Stimulated activated CD8-positive, alpha-beta memory T cell treated with anti-CD3 and anti-CD28 coated beads, Interleukin-4, amount 100 ng/mL, for 24 hours (primary cell): Measurements from ENCODE around the gene DPEP1.
"Not testable (repeated sequence)": the region's sequence is repeated elsewhere in the genome, so short reads cannot be mapped to it uniquely, and the experiment has no call there.

Experiments
- DNase-seq: peaks from one replicate; pipeline ENCODE4 v3.0.0-alpha.2; 2020; ENCODE audit warnings: low read depth

The DPEP1 gene

DNA sequence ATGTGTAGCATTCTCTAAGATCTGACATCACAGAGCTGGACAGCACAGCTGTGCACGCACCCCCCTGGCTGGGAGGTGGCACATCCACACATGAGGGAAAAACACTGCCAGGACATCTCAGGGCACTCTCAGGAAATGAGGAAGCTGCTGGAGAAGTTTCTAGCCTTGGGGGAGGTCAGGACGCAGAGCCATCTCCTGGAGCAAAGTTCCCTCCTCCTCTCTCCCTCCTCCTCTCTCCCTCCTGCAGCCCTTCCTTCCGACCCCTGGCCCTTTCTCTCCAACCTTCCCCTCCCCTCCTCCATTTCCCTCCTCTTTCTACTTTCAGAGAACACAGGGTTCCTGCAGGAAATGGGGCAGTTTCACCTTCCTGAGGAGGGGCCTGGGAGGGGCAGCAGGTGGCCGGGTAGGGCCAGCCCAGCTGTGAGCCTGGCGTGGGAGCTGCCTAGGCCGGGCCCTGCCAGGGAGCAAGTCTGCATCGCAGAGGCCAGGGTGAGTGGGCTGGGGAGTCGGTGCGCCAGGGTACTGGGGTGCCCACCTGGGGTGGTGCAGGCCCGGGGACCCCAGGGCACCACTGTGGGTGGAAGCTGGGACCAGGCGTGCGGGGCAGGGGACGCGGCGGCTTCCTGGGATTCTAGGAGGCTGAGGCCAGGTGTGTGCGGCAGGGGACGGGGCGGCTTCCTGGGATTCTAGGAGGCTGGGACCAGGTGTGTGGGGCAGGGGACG, at the start of gene DPEP1:
TSS of gene DPEP1 (plus strand) at position 412 of the 723 bp plus-strand sequence. CDS start 16,769 bp downstream, outside the sequence.
- no peak for DNase-seq

DNA sequence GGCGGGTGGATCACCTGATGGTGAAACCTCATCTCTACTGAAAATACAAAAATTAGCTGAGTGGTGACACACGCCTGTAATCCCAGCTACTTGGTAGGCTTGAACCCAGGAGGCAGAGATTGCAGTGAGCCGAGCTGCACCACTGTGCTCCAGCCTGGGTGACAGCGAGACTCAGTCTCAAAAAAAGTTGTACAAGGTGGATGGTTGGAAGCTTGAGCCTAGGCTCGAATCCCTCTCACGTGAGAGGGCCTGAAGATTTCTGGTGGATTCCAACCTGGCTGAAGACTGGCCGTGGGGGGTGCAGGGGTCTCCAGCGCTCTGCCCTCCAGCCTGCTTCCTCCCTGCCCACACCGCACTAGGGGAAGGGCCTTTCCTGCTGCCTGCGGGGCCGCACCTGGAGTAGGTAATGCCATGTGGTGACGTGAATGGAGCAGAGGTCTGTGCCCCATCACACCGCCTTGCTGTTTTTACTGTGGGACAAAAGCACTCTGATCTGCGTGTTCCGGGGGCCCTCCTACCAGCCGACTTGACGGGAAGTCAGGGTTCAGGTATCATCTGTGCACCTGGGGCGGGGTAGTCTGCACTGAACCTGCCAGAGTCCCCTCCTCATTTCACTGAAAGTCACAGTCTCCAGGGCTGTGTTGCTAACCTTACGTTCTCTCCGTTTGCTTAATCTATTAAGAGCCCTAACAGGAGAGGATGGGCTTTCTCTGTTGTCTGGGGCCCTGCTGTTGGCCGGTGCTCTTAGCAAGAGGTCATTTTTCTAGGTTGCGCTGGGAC, 48.8 kb upstream of the DPEP1 start:
- no peak for DNase-seq

DNA sequence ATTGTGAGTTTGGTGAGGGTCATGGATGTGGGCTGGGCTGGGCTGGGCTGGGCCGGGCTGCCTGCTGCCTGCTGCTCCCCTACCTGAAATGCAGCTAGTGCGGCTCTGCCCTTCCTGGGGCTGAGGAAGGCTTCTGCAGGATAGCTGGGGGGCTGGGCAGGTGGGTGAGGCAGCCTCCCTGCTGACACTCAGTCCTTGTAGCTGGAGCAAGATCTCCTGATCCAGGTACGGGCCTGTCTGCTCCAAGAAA, 48.3 kb upstream of the DPEP1 start:
- DNase-seq, result no peak

DNA sequence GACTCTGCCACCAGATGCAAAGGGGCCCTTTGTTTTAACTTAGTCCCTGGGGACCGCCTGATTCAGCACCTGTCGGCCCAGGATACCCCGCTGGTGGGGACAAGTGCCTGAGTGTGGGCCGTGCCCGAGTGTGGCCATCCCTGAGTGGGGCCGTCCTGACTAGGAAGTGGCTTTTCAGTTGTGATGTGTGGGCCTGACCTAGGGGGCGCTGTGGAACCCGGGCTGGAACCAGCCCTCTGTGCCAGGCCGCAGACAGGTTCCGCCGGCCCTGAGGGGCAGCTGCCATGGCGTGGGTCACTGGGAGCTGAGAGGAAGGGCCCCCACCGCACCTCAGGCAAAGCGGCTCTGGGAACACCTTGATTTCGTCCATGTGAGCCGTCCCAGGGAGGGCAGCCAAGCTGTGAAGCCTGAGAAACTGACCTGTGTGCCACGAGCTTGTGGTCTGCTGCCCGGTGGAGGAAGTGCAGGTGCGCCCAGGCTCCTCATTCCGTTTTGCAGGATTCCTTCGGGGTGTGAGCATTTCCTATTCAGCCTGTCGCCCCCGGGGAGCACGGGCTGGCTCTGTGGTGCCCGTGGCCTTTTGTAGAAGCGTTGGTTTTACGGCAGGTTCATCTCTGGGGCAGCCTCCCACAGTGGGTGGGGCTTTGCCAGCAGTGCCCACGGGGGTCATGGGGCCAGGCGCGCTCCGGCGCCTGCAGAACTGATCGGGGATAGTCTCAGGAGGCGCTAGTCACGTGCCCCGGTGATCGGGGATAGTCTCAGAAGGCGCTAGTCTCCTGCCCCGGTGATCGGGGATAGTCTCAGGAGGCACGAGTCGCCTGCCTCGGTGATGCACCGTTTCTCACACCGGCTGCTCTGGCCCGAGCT, 47.7 kb upstream of the DPEP1 start:
- peak; percentile 56 for DNase-seq

DNA sequence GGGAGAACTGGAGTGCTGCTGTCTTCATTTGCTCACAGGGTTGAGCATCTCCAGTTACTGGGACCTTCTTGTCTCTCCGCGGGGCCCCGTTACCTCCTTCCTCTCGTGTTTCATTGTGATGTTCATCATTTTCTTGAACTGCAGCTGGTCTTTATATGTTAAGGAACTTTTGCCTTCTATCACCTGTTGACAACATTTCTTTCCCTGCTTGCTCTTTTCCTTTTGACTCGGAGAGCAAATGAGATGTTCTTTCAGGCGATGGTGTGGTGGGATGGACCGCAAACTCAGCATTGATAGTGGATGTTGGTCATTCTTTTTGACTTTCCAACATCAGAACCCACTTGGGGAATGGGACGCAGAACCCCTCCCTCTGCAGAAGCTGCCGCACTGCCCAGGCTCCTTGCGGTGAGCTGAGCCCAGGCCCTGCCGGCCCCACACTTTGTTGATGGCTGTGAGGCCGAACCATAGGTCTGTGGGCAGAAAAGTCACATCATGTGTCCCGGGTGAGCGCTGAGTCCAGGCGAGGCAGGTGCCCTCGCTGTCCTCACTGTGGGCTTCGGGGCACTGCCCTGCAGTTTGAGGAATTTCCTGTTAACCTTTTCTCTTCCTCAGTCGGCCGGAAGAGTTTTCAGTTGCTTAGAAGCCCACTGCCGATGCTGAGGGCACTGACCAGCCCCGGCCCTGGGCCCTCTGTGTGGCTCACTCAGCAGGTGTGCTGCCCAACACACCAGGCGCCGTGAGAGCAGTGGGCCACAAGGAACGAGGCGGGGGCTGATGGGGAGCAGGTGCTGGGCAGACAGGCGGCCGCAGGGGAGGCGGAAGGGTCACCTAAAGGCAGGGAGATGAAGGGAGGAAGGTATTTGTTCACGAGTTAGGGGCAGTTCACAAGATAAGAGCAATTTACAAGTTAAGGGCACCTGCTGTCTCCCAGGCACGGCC, 45.5 kb upstream of the DPEP1 start:
- DNase-seq, result no peak

DNA sequence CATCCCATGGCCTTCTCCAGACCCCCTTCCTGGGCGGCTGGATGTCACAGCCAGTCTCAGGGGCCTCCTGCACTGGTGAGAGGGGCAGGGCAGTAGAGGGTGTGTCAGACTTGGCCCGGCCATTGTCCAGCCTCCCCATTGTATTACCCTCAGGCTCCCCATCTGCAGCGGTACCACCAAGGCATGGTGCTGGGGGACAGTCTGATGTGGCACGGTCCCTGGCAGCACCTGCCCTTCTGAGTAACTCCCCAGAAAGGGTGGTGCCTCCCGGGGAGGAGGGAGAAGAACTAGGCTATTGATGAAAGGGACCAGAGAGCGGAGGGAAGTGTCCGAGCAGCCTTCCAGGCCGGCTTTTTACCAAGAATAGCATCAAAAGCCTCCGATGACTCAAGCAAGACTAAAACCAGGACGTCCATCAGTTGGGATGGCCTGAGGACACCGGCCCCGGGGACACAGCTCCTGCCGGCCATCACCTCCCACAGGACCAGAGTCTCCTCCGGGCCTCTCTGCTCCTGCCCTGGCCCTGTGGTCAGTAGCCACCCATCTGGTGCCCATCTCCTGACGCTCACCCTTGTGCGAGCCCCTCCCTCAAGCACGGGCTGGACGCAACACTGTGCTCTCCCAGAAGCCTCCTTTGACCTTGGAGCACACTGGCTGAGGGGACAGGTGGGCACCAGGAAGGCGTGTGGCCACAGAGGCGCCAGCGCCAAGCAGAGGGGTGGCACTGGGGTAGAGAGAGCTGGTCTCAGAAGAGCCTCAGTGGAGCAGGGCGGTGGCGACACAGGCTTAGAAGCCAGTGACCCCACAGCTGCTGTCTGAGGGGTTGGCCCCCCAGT, 43.7 kb upstream of the DPEP1 start:
- DNase-seq, result no peak

DNA sequence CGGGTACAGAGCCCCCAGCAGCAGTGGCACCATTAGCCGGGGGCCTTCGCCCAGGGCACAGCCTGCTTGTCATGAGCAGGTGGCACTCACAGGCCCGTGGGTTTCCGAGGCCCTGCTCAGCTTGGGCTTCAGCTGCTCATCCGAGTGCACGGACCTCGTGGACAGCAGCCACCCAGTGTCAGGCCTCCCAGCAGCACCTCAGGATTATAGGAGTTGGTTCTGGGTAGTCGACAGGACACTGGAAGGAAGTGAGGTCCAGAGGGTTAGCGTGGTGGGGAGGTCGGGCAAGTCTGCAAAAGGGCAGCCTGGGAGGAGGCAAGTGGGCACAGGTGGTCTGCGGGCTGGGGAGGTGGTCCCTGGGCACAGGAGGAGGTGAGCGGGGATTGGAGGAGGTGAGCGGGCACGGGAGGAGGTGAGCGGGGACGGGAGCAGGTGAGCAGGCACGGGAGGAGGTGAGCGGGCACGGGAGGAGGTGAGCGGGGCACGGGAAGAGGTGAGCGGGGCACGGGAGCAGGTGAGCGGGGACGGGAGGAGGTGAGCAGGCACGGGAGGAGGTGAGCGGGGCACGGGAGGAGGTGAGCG, 43.0 kb upstream of the DPEP1 start:
- no peak for DNase-seq

DNA sequence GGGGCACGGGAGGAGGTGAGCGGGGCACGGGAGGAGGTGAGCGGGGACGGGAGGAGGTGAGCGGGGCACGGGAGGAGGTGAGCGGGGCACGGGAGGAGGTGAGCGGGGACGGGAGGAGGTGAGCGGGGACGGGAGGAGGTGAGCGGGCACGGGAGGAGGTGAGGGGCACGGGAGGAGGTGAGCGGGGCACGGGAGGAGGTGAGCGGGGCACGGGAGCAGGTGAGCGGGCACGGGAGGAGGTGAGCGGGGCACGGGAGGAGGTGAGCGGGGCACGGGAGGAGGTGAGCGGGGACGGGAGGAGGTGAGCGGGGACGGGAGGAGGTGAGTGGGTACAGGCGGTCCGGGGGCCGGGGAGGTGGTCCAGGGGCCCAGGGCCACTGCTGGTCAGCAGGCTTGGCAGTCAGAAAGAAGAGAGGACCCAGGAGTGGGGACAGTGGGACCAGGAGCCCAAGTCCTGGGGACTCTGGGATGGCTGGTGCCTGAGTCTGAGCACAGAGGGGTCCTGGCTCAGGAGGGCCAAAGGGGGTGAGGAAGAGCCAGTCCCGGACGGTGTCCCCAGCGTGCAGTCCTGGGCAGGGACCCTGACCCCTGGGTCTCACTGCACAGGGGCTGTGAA, 42.4 kb upstream of the DPEP1 start:
- not testable (repeated sequence) for DNase-seq

DNA sequence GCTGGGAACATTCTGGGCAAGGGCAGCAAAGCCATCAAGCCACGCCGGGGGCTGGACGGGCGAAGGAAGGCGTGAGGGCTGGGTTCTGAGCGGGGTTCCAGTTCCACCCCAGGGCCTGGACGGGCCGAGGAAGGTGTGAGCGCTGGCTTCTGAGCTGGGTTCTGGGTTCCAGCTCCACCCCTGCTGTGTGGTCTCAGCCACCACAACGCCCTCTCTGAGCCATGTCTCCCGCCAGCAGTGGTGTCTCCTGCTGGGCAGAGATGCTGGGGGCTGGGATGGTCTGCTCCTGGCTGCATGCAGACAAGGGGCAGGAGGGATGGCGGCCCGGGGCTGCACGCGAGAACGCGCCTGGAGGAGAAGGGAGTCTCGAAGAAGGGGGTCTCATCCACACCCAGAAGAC, 41.8 kb upstream of the DPEP1 start:
- no peak for DNase-seq

DNA sequence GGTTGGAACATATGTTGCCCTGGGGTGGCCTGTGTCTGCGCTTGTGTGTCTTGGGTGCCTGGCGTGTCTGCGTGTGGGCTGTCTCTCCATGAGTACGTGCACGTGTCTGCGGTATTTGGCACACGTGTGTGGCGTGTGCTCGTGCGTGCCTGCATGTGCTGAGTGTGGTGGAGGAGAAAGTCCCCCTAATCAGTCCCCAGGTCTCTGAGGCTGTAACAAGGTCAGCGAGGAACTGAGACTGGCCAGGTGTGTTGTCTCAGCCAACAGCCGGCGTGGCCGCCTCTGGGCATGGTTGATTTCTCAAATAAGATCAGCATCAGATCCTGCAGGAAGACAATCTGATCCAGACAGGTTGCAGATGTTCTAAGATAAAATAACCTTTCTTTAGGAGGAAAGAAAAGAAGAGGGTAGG, 41.4 kb upstream of the DPEP1 start:
- no peak for DNase-seq

DNA sequence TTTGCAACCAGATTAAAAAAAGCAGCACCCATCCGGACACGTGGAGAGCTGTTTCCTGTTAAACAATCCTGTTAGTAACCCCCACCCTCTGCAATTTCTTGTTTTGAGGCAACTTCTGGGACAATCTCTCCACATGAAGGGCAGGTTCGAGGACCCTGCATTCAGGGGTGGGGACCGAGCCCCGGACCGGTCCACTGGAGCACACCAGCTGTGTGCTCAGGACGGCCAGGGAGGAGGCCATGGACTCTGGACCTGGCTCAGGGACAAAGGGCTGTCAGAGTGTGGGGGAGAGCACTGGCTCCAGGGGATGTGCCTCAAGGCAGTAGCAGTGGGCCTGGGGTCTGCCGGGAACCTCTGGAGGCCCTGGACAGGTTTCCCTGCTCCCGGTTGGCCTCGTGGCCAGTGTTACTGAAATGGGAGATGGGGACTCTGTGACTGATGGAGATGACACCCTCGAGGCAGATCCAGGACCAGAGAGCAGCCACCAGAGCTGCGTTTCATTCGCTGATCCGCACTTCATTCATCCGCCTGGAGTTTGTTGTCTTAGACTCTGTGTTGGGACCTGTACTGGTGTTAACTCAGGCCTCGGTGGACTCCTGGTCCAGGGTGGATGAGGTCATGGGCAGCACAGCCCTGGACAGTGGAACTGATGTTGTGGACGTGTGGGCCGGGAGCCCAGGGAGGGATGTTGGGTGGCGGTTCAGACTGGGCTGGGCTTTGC, 40.8 kb upstream of the DPEP1 start:
- no peak for DNase-seq

DNA sequence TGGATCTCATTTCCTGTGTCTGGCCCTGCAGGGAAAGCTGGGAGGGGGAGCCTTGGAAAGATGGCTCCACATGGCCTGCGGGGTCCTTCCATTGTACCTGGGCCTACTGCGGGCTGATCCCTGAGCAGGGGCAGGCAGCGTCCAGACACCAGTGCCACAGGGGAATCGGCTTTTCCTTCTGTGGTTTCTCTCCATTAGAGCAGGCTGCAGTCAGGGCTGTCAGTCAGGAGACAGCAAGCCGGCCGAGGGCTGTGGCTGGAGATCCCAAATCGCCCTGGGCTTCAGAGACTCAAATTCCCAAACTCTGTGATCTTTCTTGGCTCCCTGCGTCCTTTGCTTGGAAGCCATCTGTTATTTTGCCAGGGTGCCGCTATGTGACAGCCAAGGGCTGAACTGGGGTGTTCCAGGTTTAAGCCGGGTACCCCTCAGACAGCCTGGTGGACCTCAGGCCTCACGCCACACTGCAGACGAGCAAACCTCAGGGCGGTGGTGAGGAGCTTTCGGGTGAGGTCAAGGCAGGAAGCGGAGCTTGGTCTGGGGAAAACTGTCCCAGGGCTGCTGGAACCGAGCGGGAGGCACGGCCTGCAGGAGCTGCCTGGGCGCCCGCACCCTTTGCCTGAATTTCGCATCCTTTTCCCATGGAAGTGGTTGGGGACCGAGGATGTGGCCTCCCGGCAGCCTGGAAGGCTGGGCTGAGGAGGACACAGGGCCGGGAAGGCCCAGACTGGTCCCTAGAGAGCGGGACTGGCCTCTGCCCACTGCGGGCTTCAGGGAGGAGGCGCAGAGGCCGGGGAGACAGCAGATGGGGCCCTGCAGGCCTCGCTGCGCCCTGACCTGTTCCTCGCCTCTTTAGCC, 39.4 kb upstream of the DPEP1 start:
- DNase-seq, result no peak

DNA sequence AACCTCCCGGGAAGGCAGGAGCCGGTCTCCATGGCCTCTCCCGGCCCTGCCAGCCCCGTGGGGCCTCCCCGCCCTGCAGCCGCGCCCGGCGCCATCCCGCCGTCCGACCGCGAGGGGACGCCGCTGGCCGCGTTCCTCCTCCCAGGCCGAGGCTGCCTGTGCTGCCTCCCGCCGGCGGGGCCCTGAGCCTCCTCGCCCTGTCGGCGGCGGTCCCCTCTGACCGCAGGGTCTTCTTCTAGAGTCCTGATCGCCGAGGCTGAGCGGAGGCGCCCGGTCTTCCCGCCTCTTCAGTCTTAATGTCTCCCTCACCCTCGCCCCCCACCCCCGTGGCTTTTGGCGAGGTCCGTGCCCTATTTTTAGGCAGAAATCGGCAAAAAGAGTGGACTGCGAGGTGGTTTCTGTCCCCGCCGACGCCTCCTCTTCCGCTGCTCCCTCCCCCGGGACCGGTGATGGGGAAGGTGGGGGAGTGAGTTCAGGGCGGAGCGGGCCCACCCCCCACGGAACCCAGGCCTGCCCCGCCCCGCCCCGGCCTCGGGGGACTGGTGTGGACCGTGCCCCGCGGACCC, 38.7 kb upstream of the DPEP1 start:
- DNase-seq, result peak; percentile 41

DNA sequence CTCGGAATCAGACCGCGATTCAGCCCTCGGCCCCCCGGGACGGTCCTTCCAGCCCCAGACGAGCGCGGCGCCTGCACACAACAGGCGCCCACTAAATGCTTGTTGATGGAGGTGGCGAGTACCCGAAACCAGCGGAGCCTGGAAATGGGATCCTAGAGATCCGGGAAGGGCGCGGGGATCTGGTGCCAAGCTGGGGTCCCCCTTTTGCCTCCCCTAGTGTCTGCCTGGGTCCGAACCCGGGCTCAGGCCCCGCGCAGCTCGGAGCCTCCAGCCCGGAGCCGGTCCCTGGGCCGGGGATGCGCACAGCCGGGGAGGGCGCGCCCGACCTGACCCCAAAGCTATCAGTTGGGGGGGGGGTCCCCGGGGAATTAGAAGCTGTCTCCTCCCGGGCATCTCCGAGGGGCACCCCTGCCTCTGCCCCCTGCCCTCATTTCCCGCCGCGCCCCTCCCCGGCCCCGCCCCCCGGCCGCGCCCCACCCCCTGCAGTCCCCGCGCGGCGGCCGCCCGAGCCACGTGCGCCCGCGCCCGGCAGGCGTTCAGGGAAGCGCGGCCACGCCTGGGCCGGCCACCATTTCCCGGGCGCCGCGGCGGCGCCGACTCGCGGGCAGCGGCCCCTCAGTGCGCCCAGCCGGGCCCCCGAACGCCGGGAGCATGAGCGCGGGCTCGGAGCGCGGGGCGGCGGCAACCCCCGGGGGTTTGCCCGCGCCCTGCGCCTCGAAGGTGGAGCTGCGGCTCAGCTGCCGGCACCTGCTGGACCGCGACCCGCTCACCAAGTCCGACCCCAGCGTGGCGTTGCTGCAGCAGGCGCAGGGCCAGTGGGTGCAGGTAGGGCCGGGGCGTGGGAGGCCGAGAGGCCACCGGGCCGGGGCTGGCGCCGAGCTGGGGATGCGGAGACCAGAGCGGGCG, 37.9 kb upstream of the DPEP1 start, which contains the start of gene CPNE7:
TSS of gene CPNE7 (plus strand) at position 512 of the 906 bp plus-strand sequence. CDS start at position 652, 140 bp downstream.
- DNase-seq, result no peak

DNA sequence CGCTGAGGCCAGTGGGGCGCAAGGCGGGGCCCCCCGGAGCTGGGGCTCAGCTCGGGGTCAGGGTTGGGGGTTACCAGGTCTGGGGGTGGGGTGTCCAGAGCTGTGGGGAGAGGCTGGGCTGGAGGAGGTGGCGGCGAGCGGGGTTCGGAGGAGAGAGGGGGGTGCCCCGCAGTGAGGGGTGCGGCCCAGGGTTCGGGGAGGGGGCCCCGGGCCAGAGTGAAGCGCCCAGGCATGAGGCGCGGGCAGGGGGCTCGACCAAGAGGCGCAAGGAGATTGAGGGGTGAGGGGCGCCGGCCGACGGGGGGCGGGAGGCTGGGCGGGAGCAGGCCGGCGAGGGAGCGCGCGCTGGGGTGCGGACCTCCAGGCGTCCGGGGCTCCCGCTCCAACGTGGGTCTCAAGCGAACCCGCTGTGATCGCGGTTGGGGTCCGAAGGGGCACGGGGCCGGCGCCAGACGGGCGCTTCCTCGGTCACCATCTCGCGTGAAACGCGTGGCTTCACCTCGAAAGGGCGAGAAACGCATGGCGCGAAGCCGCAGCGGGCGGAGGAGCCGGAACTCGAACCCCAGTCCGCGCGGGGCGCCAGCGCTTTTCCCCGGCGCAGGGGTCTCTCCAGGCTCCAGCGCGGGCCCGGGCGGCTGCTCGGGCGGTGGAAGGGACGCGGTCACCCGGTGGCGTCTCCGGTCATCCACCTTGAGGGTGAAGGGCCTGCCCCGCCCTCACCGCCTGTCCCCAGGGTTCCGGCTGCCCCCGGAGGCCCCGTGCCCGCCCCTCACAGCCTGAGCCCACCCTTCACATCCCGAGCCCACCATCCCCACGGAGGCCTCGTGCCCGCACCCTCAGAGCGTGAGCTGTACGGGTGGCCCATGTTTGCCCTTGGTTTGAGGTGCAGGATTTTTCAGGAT, 37.0 kb upstream of the DPEP1 start:
- no peak for DNase-seq
